T-helper 1 cell (primary cell): Measurements from ENCODE around the gene MAML2.

ENCODE experiments used
- DNase-seq, 5 donors: peaks; one replicate each; pipeline ENCODE4 v3.0.0-alpha.2; 2012 to 2020

The MAML2 gene

GRCh38 chr11:96338910-96339705, 3.9 kb downstream of the MAML2 start:
- DNase-seq, result peak in 3 of 5 donors; percentile 4 to 78 (median 23)

- DNase-seq, result peak in 4 of 5 donors; percentile 18 to 59 (median 22)
Observed at GRCh38 chr11:96337541-96338431, 5.2 kb downstream of the MAML2 start.

GRCh38 chr11:96335388-96335787, 7.6 kb downstream of the MAML2 start:
- no peak for DNase-seq

GRCh38 chr11:96334219-96334618, 8.8 kb downstream of the MAML2 start:
- DNase-seq, result no peak

GRCh38 chr11:96333191-96333719, 9.7 kb downstream of the MAML2 start:
- no peak for DNase-seq

GRCh38 chr11:96332126-96332771, 10.7 kb downstream of the MAML2 start:
- no peak for DNase-seq

GRCh38 chr11:96331699-96332116, 11.3 kb downstream of the MAML2 start:
- peak in 1 of 5 donors; percentile 23 for DNase-seq

GRCh38 chr11:96330511-96330859, 12.5 kb downstream of the MAML2 start:
- no peak for DNase-seq

- no peak for DNase-seq
Observed at GRCh38 chr11:96329855-96330510, 13.0 kb downstream of the MAML2 start.

- peak in 1 of 5 donors; percentile 77 for DNase-seq
Observed at GRCh38 chr11:96329419-96329818, 13.6 kb downstream of the MAML2 start.

GRCh38 chr11:96328395-96329010, 14.5 kb downstream of the MAML2 start:
- no peak for DNase-seq

- DNase-seq, result no peak
Observed at GRCh38 chr11:96326959-96327358, 16.0 kb downstream of the MAML2 start.

GRCh38 chr11:96324912-96325311, 18.1 kb downstream of the MAML2 start:
- DNase-seq, result no peak

- DNase-seq, result no peak
Observed at GRCh38 chr11:96323642-96323985, 19.4 kb downstream of the MAML2 start.

- no peak for DNase-seq
Observed at GRCh38 chr11:96322775-96323641, 20.0 kb downstream of the MAML2 start.

GRCh38 chr11:96321091-96321490, 21.9 kb downstream of the MAML2 start:
- no peak for DNase-seq

- no peak for DNase-seq
Observed at GRCh38 chr11:96319898-96320656, 22.9 kb downstream of the MAML2 start.

GRCh38 chr11:96318850-96319249, 24.1 kb downstream of the MAML2 start:
- no peak for DNase-seq

GRCh38 chr11:96318399-96318798, 24.6 kb downstream of the MAML2 start:
- DNase-seq, result no peak

GRCh38 chr11:96317985-96318384, 25.0 kb downstream of the MAML2 start:
- peak in 1 of 5 donors; percentile 68 for DNase-seq
